H9 (cell line): ENCODE data around the gene HPGDS. TPM values are rescaled to one million over a fixed set of nuclear protein-coding genes. Genes with fewer than 3 reads are reported as not detected.

Experiments
- DNase-seq: peaks from one replicate; pipeline ENCODE4 v3.0.0-alpha.2; 2017
- H2AFZ ChIP-seq: one replicate; pipeline ENCODE4 v1.6.1; 2013; ENCODE audit warnings: mild to moderate bottlenecking, low read length, control low read depth, moderate library complexity
- H2AK5ac ChIP-seq: 2 replicates; pipeline ENCODE4 v1.6.1; 2013; ENCODE audit warnings: low read length, control low read depth, mixed read lengths; ENCODE audit not compliant: insufficient read length
- H2BK120ac ChIP-seq: one replicate; pipeline ENCODE4 v1.6.1; 2013; ENCODE audit warnings: low read depth, mild to moderate bottlenecking, low read length, control low read depth, inconsistent platforms; ENCODE audit not compliant: poor library complexity, severe bottlenecking
- H2BK12ac ChIP-seq: 2 replicates; pipeline ENCODE4 v1.6.1; 2013; ENCODE audit warnings: low read length, control low read depth, mixed read lengths, low read depth; ENCODE audit not compliant: insufficient read length
- H2BK15ac ChIP-seq: 2 replicates; pipeline ENCODE4 v1.6.1; 2013; ENCODE audit warnings: low read depth, low read length, control low read depth
- H2BK20ac ChIP-seq: one replicate; pipeline ENCODE4 v1.6.1; 2013; ENCODE audit warnings: low read depth, mild to moderate bottlenecking, low read length, control low read depth, inconsistent platforms; ENCODE audit not compliant: poor library complexity, severe bottlenecking
- H2BK5ac ChIP-seq: 2 replicates; pipeline ENCODE4 v1.6.1; 2013; ENCODE audit warnings: low read length, control low read depth, mixed read lengths; ENCODE audit not compliant: insufficient read length
- H3K14ac ChIP-seq: 2 replicates; pipeline ENCODE4 v1.6.1; 2013; ENCODE audit warnings: low read length, control low read depth; ENCODE audit not compliant: insufficient read depth
- H3K18ac ChIP-seq: 2 replicates; pipeline ENCODE4 v1.6.1; 2013; ENCODE audit warnings: low read depth, mild to moderate bottlenecking, mixed read lengths, low read length, control low read depth; ENCODE audit not compliant: insufficient read length
- H3K23ac ChIP-seq: 2 replicates; pipeline ENCODE4 v1.6.1; 2013; ENCODE audit warnings: low read length, control low read depth, mixed read lengths, low read depth; ENCODE audit not compliant: insufficient read length
- H3K23me2 ChIP-seq: 2 replicates; pipeline ENCODE4 v1.6.1; 2013; ENCODE audit warnings: low read depth, mild to moderate bottlenecking, mixed read lengths, low read length, control low read depth; ENCODE audit not compliant: insufficient read length, poor library complexity, severe bottlenecking
- H3K27ac ChIP-seq: 2 replicates; pipeline ENCODE4 v1.5.1; 2013; ENCODE audit warnings: low read length, control low read depth, mixed read lengths, low read depth; ENCODE audit not compliant: insufficient read length
- H3K27me3 ChIP-seq: 2 replicates; pipeline ENCODE4 v1.6.1; 2013; ENCODE audit warnings: low read length, control low read depth, inconsistent platforms; ENCODE audit not compliant: insufficient read depth
- H3K4ac ChIP-seq: 2 replicates; pipeline ENCODE4 v1.6.1; 2013; ENCODE audit warnings: low read depth, mild to moderate bottlenecking, control low read depth, inconsistent platforms, low read length, moderate library complexity
- H3K4me1 ChIP-seq: 2 replicates; pipeline ENCODE4 v1.6.1; 2013; ENCODE audit warnings: low read length, control low read depth, inconsistent platforms; ENCODE audit not compliant: insufficient read depth
- H3K4me2 ChIP-seq: 2 replicates; pipeline ENCODE4 v1.6.1; 2013; ENCODE audit warnings: low read length, control low read depth, mixed read lengths; ENCODE audit not compliant: insufficient read length, insufficient read depth
- H3K56ac ChIP-seq: 2 replicates; pipeline ENCODE4 v1.6.1; 2013; ENCODE audit warnings: low read depth, mild to moderate bottlenecking, mixed read lengths, low read length, control low read depth; ENCODE audit not compliant: insufficient read length
- H3K79me1 ChIP-seq: 2 replicates; pipeline ENCODE4 v1.6.1; 2013; ENCODE audit warnings: low read depth, mild to moderate bottlenecking, moderate library complexity, low read length, control low read depth, inconsistent platforms; ENCODE audit not compliant: insufficient read depth, poor library complexity, severe bottlenecking
- H3K79me2 ChIP-seq: 2 replicates; pipeline ENCODE4 v1.6.1; 2013; ENCODE audit warnings: low read length, control low read depth, inconsistent platforms; ENCODE audit not compliant: insufficient read depth
- H3K9ac ChIP-seq: 2 replicates; pipeline ENCODE4 v1.6.1; 2013; ENCODE audit warnings: low read length, control low read depth, mixed read lengths; ENCODE audit not compliant: insufficient read length; ENCODE audit errors: extremely low read depth
- H3K9me3 ChIP-seq: one replicate; pipeline ENCODE4 v1.6.1; 2013; ENCODE audit warnings: low read depth, low read length, inconsistent platforms; ENCODE audit not compliant: control insufficient read depth
- H3T11ph ChIP-seq: one replicate; pipeline ENCODE4 v1.6.1; 2013; ENCODE audit warnings: mild to moderate bottlenecking, low read length, control low read depth, inconsistent platforms
- H4K20me1 ChIP-seq: one replicate; pipeline ENCODE4 v1.6.1; 2013; ENCODE audit not compliant: control insufficient read depth, insufficient read length, insufficient read depth
- H4K5ac ChIP-seq: 2 replicates; pipeline ENCODE4 v1.6.1; 2013; ENCODE audit warnings: low read depth, mild to moderate bottlenecking, mixed read lengths, low read length, control low read depth; ENCODE audit not compliant: insufficient read length
- H4K8ac ChIP-seq: replicated peaks from 2 replicates; pipeline ENCODE4 v1.6.1; 2013; ENCODE audit warnings: low read length, control low read depth, mixed read lengths, low read depth; ENCODE audit not compliant: insufficient read length
- H4K91ac ChIP-seq: 2 replicates; pipeline ENCODE4 v1.6.1; 2013; ENCODE audit warnings: low read depth, mild to moderate bottlenecking, moderate library complexity, mixed read lengths, low read length, control low read depth; ENCODE audit not compliant: insufficient read length
- H3K27ac Mint-ChIP-seq, 3 experiments: 2 replicates in 2 of 3; 3 replicates in 1 of 3; pipeline ENCODE4 v1.8.0; 2020 to 2021; ENCODE audit warnings: mixed read lengths in 3 of 3, mild to moderate bottlenecking in 1 of 3, moderate library complexity in 1 of 3
- H3K27me3 Mint-ChIP-seq: 2 replicates; pipeline ENCODE4 v1.8.0; 2021; ENCODE audit warnings: low read depth, mild to moderate bottlenecking, moderate library complexity, mixed read lengths
- H3K36me3 Mint-ChIP-seq, 3 experiments: 2 replicates in 2 of 3; 3 replicates in 1 of 3; pipeline ENCODE4 v1.8.0; 2020 to 2021; ENCODE audit warnings: low read depth in 3 of 3, mixed read lengths in 3 of 3; ENCODE audit not compliant: insufficient read depth in 1 of 3
- H3K4me1 Mint-ChIP-seq, 2 experiments: 2 replicates each; pipeline ENCODE4 v1.8.0; 2020; ENCODE audit warnings: mixed read lengths in 2 of 2
- H3K4me3 Mint-ChIP-seq, 2 experiments: 2 replicates in 1 of 2; 3 replicates in 1 of 2; pipeline ENCODE4 v1.8.0; 2020 to 2021; ENCODE audit warnings: mild to moderate bottlenecking in 2 of 2, mixed read lengths in 2 of 2, moderate library complexity in 1 of 2
- H3K9me3 Mint-ChIP-seq, 2 experiments: 2 replicates in 1 of 2; 3 replicates in 1 of 2; pipeline ENCODE4 v1.8.0; 2020; ENCODE audit warnings: mild to moderate bottlenecking in 2 of 2, mixed read lengths in 2 of 2, moderate library complexity in 1 of 2
- WGBS: extraction: QIAGEN DNeasy Blood & Tissue Kit; methylation state at CpG from one replicate; pipeline ENCODE4 v1.1.7; 2013; ENCODE audit warnings: missing lambda C conversion rate, low lambda C conversion rate, mixed read lengths; ENCODE audit not compliant: insufficient read length; ENCODE audit errors: extremely low coverage; 5-methylcytosine and 5-hydroxymethylcytosine counted together
- total RNA-seq: library from RNA; stranded (reverse); gene quantifications from 2 replicates; pipeline ENCODE4 v1.2.1, GENCODE V29; 2021
- TF ChIP-seq, protein P1 (sequence below): fragments of 200-600 bp; sonication (generic); conservative IDR thresholded peaks from 3 replicates; pipeline ENCODE4 v1.8.0; 2021; ENCODE audit warnings: antibody characterized with exemption, mild to moderate bottlenecking

Gene HPGDS
- total RNA-seq, 1 experiment from 2014 or later, result not detected

DNA sequence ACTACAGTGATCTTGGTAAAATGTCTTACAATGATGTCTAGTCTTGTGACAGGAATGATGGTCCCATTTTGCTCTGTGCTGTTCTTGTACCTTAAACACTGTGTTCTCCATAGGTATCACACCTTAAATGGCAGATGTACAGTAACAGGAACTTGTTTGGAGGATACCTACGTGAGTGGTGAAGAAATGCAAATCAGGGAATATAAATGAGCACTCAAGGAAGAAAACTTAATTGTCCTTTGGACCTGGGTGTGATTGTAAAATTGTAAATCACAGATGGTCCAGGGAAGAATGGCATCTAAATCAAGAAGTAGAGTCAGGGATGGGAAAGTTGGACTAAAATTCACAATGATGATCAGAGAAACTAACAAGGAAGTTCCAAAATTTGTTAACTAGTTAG lies 12.7 kb downstream of the HPGDS start:
- H3K79me2 ChIP-seq, result no peaks in the 10 kb centered on the region
- no CpG with 5 or more reads among the region's 1 CpG for WGBS
- H2BK12ac ChIP-seq, result no peak overlapping the region
- Mint-ChIP-seq H3K27ac (no peak overlapping the region), H3K4me1 (peaks cover 5 to 17% of the 10 kb centered on the region in 2 experiments), H3K36me3 (peaks cover 11 to 27% (median 17%) of the 10 kb centered on the region in 3 experiments), H3K9me3 (peaks cover 26 to 30% of the 10 kb centered on the region in 2 experiments), H3K27me3 (no peaks in the 10 kb centered on the region), H3K4me3 (no peak overlapping the region)
- H3K4ac ChIP-seq, result no peak overlapping the region
- no peak overlapping the region for H4K91ac ChIP-seq
- no peak overlapping the region for H3K27ac ChIP-seq
- no peak overlapping the region for H3K4me2 ChIP-seq
- H3K56ac ChIP-seq, result no peak overlapping the region
- H3K23ac ChIP-seq, result no peak overlapping the region
- H3K4me1 ChIP-seq, result no peaks in the 10 kb centered on the region
- H2AFZ ChIP-seq, result no peak overlapping the region
- no peaks in the 10 kb centered on the region for H4K20me1 ChIP-seq
- H3K18ac ChIP-seq, result no peak overlapping the region
- no peak overlapping the region for H3K9ac ChIP-seq
- H3K14ac ChIP-seq, result no peak overlapping the region
- H3K27me3 ChIP-seq, result no peaks in the 10 kb centered on the region
- H2BK15ac ChIP-seq, result no peak overlapping the region
- no peak overlapping the region for H4K8ac ChIP-seq
- H3T11ph ChIP-seq, result no peak overlapping the region
- TF ChIP-seq, protein P1, sequence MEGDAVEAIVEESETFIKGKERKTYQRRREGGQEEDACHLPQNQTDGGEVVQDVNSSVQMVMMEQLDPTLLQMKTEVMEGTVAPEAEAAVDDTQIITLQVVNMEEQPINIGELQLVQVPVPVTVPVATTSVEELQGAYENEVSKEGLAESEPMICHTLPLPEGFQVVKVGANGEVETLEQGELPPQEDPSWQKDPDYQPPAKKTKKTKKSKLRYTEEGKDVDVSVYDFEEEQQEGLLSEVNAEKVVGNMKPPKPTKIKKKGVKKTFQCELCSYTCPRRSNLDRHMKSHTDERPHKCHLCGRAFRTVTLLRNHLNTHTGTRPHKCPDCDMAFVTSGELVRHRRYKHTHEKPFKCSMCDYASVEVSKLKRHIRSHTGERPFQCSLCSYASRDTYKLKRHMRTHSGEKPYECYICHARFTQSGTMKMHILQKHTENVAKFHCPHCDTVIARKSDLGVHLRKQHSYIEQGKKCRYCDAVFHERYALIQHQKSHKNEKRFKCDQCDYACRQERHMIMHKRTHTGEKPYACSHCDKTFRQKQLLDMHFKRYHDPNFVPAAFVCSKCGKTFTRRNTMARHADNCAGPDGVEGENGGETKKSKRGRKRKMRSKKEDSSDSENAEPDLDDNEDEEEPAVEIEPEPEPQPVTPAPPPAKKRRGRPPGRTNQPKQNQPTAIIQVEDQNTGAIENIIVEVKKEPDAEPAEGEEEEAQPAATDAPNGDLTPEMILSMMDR, result no peak
- H2BK5ac ChIP-seq, result no peak overlapping the region
- H2AK5ac ChIP-seq, result no peak overlapping the region
- no peaks in the 10 kb centered on the region for H3K79me1 ChIP-seq
- no peak for DNase-seq
- H2BK20ac ChIP-seq, result no peak overlapping the region
- peaks cover 12% of the 10 kb centered on the region for H3K9me3 ChIP-seq
- no peaks in the 10 kb centered on the region for H3K23me2 ChIP-seq
- H4K5ac ChIP-seq, result no peak overlapping the region
- no peak overlapping the region for H2BK120ac ChIP-seq
